HEK293 (cell line): ENCODE measurements around the gene FSIP1.
A peak's percentile ranks its signal among the peaks of the same experiment; 100 is the strongest.

Source experiments
- CTCF ChIA-PET: fragments of 350-600 bp; formaldehyde crosslinking; extraction: SDS; loops from one replicate; lab custom pipeline; 2021; ENCODE audit warnings: antibody characterized with exemption; lab: Yijun Ruan, JAX
- POLR2A ChIA-PET: fragments of 300-600 bp; formaldehyde crosslinking; extraction: SDS; loops from one replicate; lab custom pipeline; 2020; ENCODE audit warnings: antibody characterized with exemption, inconsistent platforms; lab: Yijun Ruan, JAX
- H3K27ac ChIP-seq: fragments of 200-500 bp; sonication (Bioruptor generic); 2 replicates; pipeline ENCODE4 v1.5.1; 2014; ENCODE audit warnings: low read depth, low read length, control low read depth, inconsistent platforms; ENCODE audit errors: extremely low read depth
- H3K36me3 ChIP-seq, 2 experiments: fragments of 200-500 bp in 1 of 2; sonication (Bioruptor generic) in 1 of 2; 1 replicate in 1 of 2; 2 replicates in 1 of 2; pipeline ENCODE4 v1.5.1; 2014 to 2017; ENCODE audit warnings: inconsistent platforms in 2 of 2, low read length in 2 of 2; ENCODE audit not compliant: control insufficient read depth in 2 of 2, insufficient read depth in 1 of 2
- H3K4me1 ChIP-seq: fragments of 200-500 bp; sonication (Bioruptor generic); 2 replicates; pipeline ENCODE4 v1.5.1; 2014; ENCODE audit warnings: mild to moderate bottlenecking, low read length, inconsistent platforms; ENCODE audit not compliant: control insufficient read depth, insufficient read depth
- H3K4me3 ChIP-seq: 2 replicates; pipeline ENCODE4 v1.5.1; 2011; ENCODE audit warnings: low read depth, mild to moderate bottlenecking, control low read depth, low read length, moderate library complexity
- H3K9me3 ChIP-seq: fragments of 200-500 bp; sonication (Bioruptor generic); 2 replicates; pipeline ENCODE4 v1.5.1; 2014; ENCODE audit warnings: low read depth, low read length, inconsistent platforms; ENCODE audit not compliant: control insufficient read depth, insufficient read depth
- ATF2 ChIP-seq: fragments of 450-650 bp; formaldehyde crosslinking; IDR thresholded peaks from 2 replicates; pipeline ENCODE4 v1.5.1; 2016; ENCODE audit warnings: missing biosample characterization, missing genetic modification characterization, low read depth
- HOXA7 ChIP-seq: sonication (generic); formaldehyde crosslinking; IDR thresholded peaks from 2 replicates; pipeline ENCODE4 v1.8.1; 2022; ENCODE audit warnings: missing genetic modification reagents, borderline replicate concordance
- SCRT2 ChIP-seq: fragments of 450-650 bp; formaldehyde crosslinking; IDR thresholded peaks from 2 replicates; pipeline ENCODE4 v1.5.1; 2016; ENCODE audit warnings: missing biosample characterization, missing genetic modification characterization
- ZBTB10 ChIP-seq: fragments of 450-650 bp; formaldehyde crosslinking; IDR thresholded peaks from 2 replicates; pipeline ENCODE4 v1.5.1; 2016; ENCODE audit warnings: missing biosample characterization, missing genetic modification characterization
- ZFHX2 ChIP-seq: fragments of 450-650 bp; formaldehyde crosslinking; conservative IDR thresholded peaks from 2 replicates; pipeline ENCODE4 v1.5.1; 2016; ENCODE audit warnings: missing biosample characterization, missing genetic modification characterization
- ZNF146 ChIP-seq: fragments of 450-650 bp; formaldehyde crosslinking; IDR thresholded peaks from 2 replicates; pipeline ENCODE4 v1.5.1; 2016; ENCODE audit warnings: missing biosample characterization, missing genetic modification characterization
- ZNF280C ChIP-seq: fragments of 450-650 bp; formaldehyde crosslinking; IDR thresholded peaks from 2 replicates; pipeline ENCODE4 v1.5.1; 2016; ENCODE audit warnings: missing biosample characterization, missing genetic modification characterization
- ZNF335 ChIP-seq: fragments of 450-650 bp; formaldehyde crosslinking; conservative IDR thresholded peaks from 2 replicates; pipeline ENCODE4 v1.5.1; 2016; ENCODE audit warnings: missing biosample characterization, missing genetic modification characterization
- ZNF394 ChIP-seq: fragments of 450-650 bp; formaldehyde crosslinking; IDR thresholded peaks from 2 replicates; pipeline ENCODE4 v1.5.1; 2016; ENCODE audit warnings: missing biosample characterization, missing genetic modification characterization, mild to moderate bottlenecking, moderate library complexity, borderline replicate concordance
- ZNF600 ChIP-seq: fragments of 450-650 bp; formaldehyde crosslinking; IDR thresholded peaks from 2 replicates; pipeline ENCODE4 v1.5.1; 2016; ENCODE audit warnings: missing biosample characterization, missing genetic modification characterization
- ZNF704 ChIP-seq: fragments of 450-650 bp; formaldehyde crosslinking; IDR thresholded peaks from 2 replicates; pipeline ENCODE4 v1.5.1; 2016; ENCODE audit warnings: missing biosample characterization, missing genetic modification characterization

The FSIP1 gene

GRCh38 chr15:39778021-39778420 is 4.6 kb downstream of the FSIP1 start (continued):
- no peak for TF ChIP-seq ZFHX2 (tag by site-specific recombination)
- TF ChIP-seq ZNF146 = no peak
- no peak for TF ChIP-seq ATF2 (tag by site-specific recombination)
- no peak for TF ChIP-seq ZNF394 (tag by site-specific recombination)
- TF ChIP-seq ZBTB10 (tag by site-specific recombination) = no peak
- 0 out of 2 replicates have a peak, but pooled peaks have one; percentile 23 for TF ChIP-seq ZNF335 (tag by site-specific recombination)

DNA sequence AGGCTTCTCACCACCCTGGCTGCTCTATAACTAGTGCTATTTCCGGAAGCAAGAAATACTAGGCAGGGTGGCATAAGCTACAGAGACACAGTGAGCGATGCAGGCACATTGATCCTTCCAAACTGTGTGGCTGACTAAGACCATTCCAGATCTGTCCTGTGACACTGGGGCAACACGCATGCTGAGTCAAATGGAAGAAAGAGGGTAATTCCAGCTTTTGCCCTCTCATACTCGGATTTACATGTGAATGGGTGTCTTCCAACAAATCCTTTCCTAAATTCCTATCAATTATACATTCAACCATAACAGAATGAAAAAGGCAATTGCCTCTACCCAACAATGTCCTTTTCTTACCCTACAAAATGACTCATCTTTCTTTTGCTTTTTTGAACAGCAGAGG is 5.1 kb downstream of the FSIP1 start:
- H3K4me1 ChIP-seq = no peaks in the 10 kb centered on the region
- H3K9me3 ChIP-seq = no peaks in the 10 kb centered on the region
- ChIA-PET CTCF (interaction anchor here (2.0 kb wide), 1 partner anchor 10 kb away, joined by 5 read pairs; no protein-coding TSS in a partner anchor), POLR2A (no interaction called here)
- H3K27ac ChIP-seq = no peak overlapping the region
- TF ChIP-seq ZNF704 = no peak
- no peak overlapping the region for H3K4me3 ChIP-seq
- no peaks in the 10 kb centered on the region for H3K36me3 ChIP-seq

- H3K9me3 ChIP-seq = no peaks in the 10 kb centered on the region
- H3K4me3 ChIP-seq = no peak overlapping the region
- ChIA-PET CTCF (interaction anchor here (1.2 to 2.0 kb wide), 2 partner anchors 12 to 99 kb away, joined by 3 to 5 read pairs; no protein-coding TSS in a partner anchor), POLR2A (no interaction called here)
- no peak for TF ChIP-seq ZNF280C (tag by site-specific recombination)
- no peak for TF ChIP-seq HOXA7 (CRISPR knock-in tag)
- no peaks in the 10 kb centered on the region for H3K4me1 ChIP-seq
- H3K27ac ChIP-seq = no peak overlapping the region
- no peaks in the 10 kb centered on the region for H3K36me3 ChIP-seq
Observed at GRCh38 chr15:39776068-39776467, 6.6 kb downstream of the FSIP1 start.

DNA sequence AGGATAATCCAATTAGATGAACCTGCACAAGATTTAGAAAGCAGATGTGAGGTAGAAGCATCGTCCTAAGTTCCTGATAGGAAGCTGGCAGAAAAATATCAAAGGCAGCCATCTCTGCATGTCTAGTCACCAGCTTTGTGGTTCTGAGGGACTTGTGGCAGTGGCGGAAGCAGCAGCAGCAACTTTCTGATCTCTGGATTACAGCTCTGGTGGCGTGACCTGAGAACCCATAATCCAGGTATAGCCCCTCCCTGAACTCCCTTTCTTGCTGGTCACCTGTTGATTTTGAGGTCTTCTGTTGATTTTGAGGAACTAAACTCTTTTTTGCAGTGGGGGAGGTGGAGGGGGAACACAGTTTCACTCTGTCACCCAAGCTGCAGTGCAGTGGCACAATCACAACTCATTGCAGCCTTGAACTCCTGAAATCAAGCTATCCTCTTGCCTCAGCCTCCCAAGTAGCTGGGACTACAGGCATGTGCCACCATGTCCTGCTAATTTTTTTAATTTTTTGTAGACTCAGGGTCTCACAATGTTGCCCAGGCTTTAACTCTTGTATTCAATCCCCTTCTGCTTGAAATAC is 7.9 kb downstream of the FSIP1 start:
- Histone ChIP-seq H3K27ac (no peak overlapping the region), H3K4me3 (no peak overlapping the region), H3K36me3 (no peaks in the 10 kb centered on the region), H3K9me3 (no peaks in the 10 kb centered on the region), H3K4me1 (no peaks in the 10 kb centered on the region)
- TF ChIP-seq SCRT2 (tag by site-specific recombination) (peak; percentile 68; the same call in 1 of the 2 replicates), ZNF600 (tag by site-specific recombination) (no peak)
- CTCF ChIA-PET = interaction anchor here (1.1 kb wide), 1 partner anchor 194 kb away, joined by 3 read pairs; the partner anchor contains the start of gene THBS1
- POLR2A ChIA-PET = no interaction called here
